Suprapubic skin (tissue), 4 donors: ENCODE results near the gene UHRF1.

Source experiments
- EP300 ChIP-seq: sonication (generic); formaldehyde crosslinking; IDR thresholded peaks from one replicate; pipeline ENCODE4 v1.6.1; 2017; ENCODE audit warnings: antibody characterized with exemption
- POLR2A ChIP-seq, 2 donors: fragments of 450-650 bp; IDR thresholded peaks; one replicate each; pipeline ENCODE4 v1.6.1; 2017; ENCODE audit warnings: antibody characterized with exemption in 2 of 2, mild to moderate bottlenecking in 2 of 2, moderate library complexity in 2 of 2
- POLR2AphosphoS5 ChIP-seq, 3 donors: sonication (generic); formaldehyde crosslinking; IDR thresholded peaks; one replicate each; pipeline ENCODE4 v1.6.1; 2017; ENCODE audit warnings: antibody characterized with exemption in 3 of 3
- TF ChIP-seq, protein P1 (sequence below), 2 donors: fragments of 200-600 bp in 1 of 2; fragments of 450-650 bp in 1 of 2; sonication (generic) in 1 of 2; IDR thresholded peaks; one replicate each; pipeline ENCODE4 v1.5.1; 2016 to 2019; ENCODE audit warnings: antibody characterized with exemption in 2 of 2, mild to moderate bottlenecking in 1 of 2, moderate library complexity in 1 of 2

DNA sequence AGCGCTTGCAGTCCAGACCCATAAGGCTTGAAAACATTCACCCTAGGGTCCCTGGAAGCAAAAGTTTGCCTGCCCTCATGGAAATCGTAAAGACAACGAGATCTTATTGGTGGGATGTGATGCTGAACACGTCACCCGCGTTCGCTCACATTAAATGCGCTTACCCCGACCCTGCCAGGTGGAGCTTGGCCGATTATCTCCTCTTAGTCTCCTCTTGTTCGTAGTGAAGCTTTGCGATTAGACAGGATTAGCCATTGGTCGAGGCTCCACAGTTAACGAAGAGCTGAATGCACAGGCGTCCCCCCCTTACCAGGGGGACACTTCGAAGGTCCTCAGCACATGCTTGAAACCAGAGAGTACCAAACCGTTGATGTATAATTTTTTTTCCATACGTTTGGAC lies 43.6 kb downstream of the UHRF1 start:
- no peak for TF ChIP-seq POLR2A (IDR thresholded peaks at IDR 0.05)
- TF ChIP-seq, protein P1, sequence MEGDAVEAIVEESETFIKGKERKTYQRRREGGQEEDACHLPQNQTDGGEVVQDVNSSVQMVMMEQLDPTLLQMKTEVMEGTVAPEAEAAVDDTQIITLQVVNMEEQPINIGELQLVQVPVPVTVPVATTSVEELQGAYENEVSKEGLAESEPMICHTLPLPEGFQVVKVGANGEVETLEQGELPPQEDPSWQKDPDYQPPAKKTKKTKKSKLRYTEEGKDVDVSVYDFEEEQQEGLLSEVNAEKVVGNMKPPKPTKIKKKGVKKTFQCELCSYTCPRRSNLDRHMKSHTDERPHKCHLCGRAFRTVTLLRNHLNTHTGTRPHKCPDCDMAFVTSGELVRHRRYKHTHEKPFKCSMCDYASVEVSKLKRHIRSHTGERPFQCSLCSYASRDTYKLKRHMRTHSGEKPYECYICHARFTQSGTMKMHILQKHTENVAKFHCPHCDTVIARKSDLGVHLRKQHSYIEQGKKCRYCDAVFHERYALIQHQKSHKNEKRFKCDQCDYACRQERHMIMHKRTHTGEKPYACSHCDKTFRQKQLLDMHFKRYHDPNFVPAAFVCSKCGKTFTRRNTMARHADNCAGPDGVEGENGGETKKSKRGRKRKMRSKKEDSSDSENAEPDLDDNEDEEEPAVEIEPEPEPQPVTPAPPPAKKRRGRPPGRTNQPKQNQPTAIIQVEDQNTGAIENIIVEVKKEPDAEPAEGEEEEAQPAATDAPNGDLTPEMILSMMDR (IDR thresholded peaks at IDR 0.05) = no peak
- TF ChIP-seq POLR2AphosphoS5 (IDR thresholded peaks at IDR 0.05) = no peak
- TF ChIP-seq EP300 = no peak
